Measurements from ENCODE around the gene SFMBT2. TPM values are rescaled to one million over a fixed set of nuclear protein-coding genes. Genes with fewer than 3 reads are reported as not detected.

The SFMBT2 gene
- total RNA-seq, 2 donors from 2014 or later, result 1.6 to 3.4 TPM

GRCh38 chr10:7243873-7244272 lies 167.0 kb downstream of the SFMBT2 start:
- no peak for ATAC-seq
- WGBS, 2 donors, result 53 to 55% methylated on average over 3 of the region's 3 CpGs
- no peaks in the 10 kb centered on the region for H3K27me3 ChIP-seq
- TF ChIP-seq POLR2A (IDR thresholded peaks at IDR 0.05), result no peak
- TF ChIP-seq CTCF (IDR thresholded peaks at IDR 0.05), result no peak
- H3K36me3 ChIP-seq (replicated peaks in 1 of 2; ENCODE audit: insufficient read depth in 1 of 2, low read depth in 2 of 2), result no peaks in the 10 kb centered on the region
- no peaks in the 10 kb centered on the region for H3K4me1 ChIP-seq
- DNase-seq, result no peak
- H3K27ac ChIP-seq, result no peak overlapping the region
- H3K9me3 ChIP-seq, result no peaks in the 10 kb centered on the region
- intact Hi-C loops (cut with DNase I), result no loop called here
- no peak overlapping the region for H3K4me3 ChIP-seq

- WGBS, 2 donors, result 78 to 92% methylated on average over 6 of the region's 6 CpGs
- Histone ChIP-seq H3K9me3 (no peaks in the 10 kb centered on the region), H3K27me3 (no peaks in the 10 kb centered on the region), H3K4me3 (no peak overlapping the region), H3K27ac (no peak overlapping the region), H3K4me1 (no peaks in the 10 kb centered on the region), H3K36me3 (replicated peaks in 1 of 2; ENCODE audit: insufficient read depth in 1 of 2, low read depth in 2 of 2) (no peaks in the 10 kb centered on the region)
- DNase-seq (no peak), ATAC-seq (no peak)
- intact Hi-C loops (cut with DNase I), result no loop called here
- TF ChIP-seq CTCF (IDR thresholded peaks at IDR 0.05) (no peak), POLR2A (IDR thresholded peaks at IDR 0.05) (no peak)
These were observed 167.7 kb downstream of the SFMBT2 start for GRCh38 chr10:7243139-7243538.

GRCh38 chr10:7239312-7239985 lies 171.4 kb downstream of the SFMBT2 start:
- H3K36me3 ChIP-seq (replicated peaks in 1 of 2; ENCODE audit: insufficient read depth in 1 of 2, low read depth in 2 of 2), result no peaks in the 10 kb centered on the region
- no peak overlapping the region for H3K4me3 ChIP-seq
- intact Hi-C loops (cut with DNase I), result no loop called here
- H3K9me3 ChIP-seq, result no peaks in the 10 kb centered on the region
- DNase-seq (no peak), ATAC-seq (no peak)
- TF ChIP-seq POLR2A (IDR thresholded peaks at IDR 0.05) (no peak), CTCF (IDR thresholded peaks at IDR 0.05) (no peak)
- H3K27ac ChIP-seq, result no peak overlapping the region
- WGBS, 2 donors, result 65 to 69% methylated on average over 5 of the region's 5 CpGs
- H3K27me3 ChIP-seq, result no peaks in the 10 kb centered on the region
- no peaks in the 10 kb centered on the region for H3K4me1 ChIP-seq

- Histone ChIP-seq H3K4me1 (no peaks in the 10 kb centered on the region), H3K27me3 (no peaks in the 10 kb centered on the region), H3K9me3 (no peaks in the 10 kb centered on the region), H3K36me3 (replicated peaks in 1 of 2; ENCODE audit: insufficient read depth in 1 of 2, low read depth in 2 of 2) (no peaks in the 10 kb centered on the region), H3K4me3 (no peak overlapping the region), H3K27ac (no peak overlapping the region)
- 87 to 89% methylated on average over 3 of the region's 3 CpGs for WGBS, 2 donors
- DNase-seq, result no peak
- intact Hi-C loops (cut with DNase I), result no loop called here
- TF ChIP-seq POLR2A (IDR thresholded peaks at IDR 0.05) (no peak), CTCF (IDR thresholded peaks at IDR 0.05) (no peak)
- no peak for ATAC-seq
These were observed 175.5 kb downstream of the SFMBT2 start for GRCh38 chr10:7235376-7235775.

GRCh38 chr10:7234109-7234508 lies 176.7 kb downstream of the SFMBT2 start:
- H3K36me3 ChIP-seq (replicated peaks in 1 of 2; ENCODE audit: insufficient read depth in 1 of 2, low read depth in 2 of 2), result no peaks in the 10 kb centered on the region
- no peaks in the 10 kb centered on the region for H3K4me1 ChIP-seq
- H3K27me3 ChIP-seq, result no peaks in the 10 kb centered on the region
- ATAC-seq, result no peak
- DNase-seq, result no peak
- intact Hi-C loops (cut with DNase I), result no loop called here
- no peak overlapping the region for H3K27ac ChIP-seq
- WGBS, 2 donors, result 63 to 68% methylated on average over 3 of the region's 3 CpGs
- no peaks in the 10 kb centered on the region for H3K9me3 ChIP-seq
- no peak overlapping the region for H3K4me3 ChIP-seq
- TF ChIP-seq POLR2A (IDR thresholded peaks at IDR 0.05) (no peak), CTCF (IDR thresholded peaks at IDR 0.05) (no peak)

Measured in body of pancreas (tissue), 4 donors.